ENCODE data around the gene WWOX.

DNA sequence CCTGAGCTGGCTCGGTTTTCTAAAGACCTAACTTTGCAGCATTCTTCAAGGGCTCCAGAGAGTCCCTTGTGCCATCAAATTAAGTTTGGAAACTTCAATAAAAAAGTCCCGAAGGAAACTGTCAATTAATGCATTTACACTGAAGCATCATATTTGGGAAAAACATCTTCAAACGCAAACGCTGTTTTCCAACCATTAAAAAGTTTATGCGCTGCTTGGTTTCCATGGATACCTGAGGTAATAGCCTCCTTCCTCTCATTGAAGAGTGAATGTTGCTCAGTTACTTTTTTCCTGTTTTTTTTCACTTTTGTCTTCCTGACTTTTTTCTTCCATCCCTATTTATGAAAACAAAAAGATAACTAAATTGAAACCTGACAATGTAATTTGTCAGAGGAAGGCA is 1102.0 kb downstream of the WWOX start:
- TF ChIP-seq EZH2 (IDR thresholded peaks at IDR 0.05) (no peak), POLR2AphosphoS5 (IDR thresholded peaks at IDR 0.05; ENCODE audit: borderline replicate concordance, low read depth, low read length) (no peak), FOXP2 (optimal IDR thresholded peaks at IDR 0.05; ENCODE audit: control extremely low read depth, extremely low read length, insufficient read depth) (no peak)

Measured in SK-N-MC (cell line).